C1 segment of cervical spinal cord (tissue), 14 donors: ENCODE data around the gene TMOD1.
"Not testable (repeated sequence)": the region's sequence is repeated elsewhere in the genome, so short reads cannot be mapped to it uniquely, and the experiment has no call there.

Experiments
- DNase-seq, 14 donors: peaks; one replicate each; lab custom pipeline; 2025; lab: John Stamatoyannopoulos, UW

Gene TMOD1

GRCh38 chr9:97497558-97498375 lies 3.7 kb upstream of the TMOD1 start:
- DNase-seq: not testable (repeated sequence)

DNA sequence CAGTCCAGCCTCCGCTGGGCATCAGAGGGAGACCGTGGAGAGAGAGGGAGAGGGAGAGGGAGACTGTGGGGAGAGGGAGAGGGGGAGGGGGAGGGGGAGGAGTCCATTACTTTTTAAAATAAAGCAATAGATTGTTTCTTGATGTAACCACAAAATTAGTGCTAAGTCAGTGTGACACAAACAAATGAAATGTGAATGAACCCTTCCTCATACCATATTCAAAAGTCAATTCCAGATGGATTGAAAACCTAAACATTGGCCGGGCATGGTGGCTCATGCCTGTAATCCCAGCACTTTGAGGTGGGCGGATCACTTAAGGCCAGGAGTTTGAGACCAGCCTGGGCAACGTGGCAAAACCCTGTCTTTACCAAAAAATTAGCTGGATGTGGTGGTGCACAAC lies 2.6 kb upstream of the TMOD1 start:
- DNase-seq: not testable (repeated sequence)

GRCh38 chr9:97500263-97500662 lies 1.2 kb upstream of the TMOD1 start:
- DNase-seq: peak in 1 of 14 donors; percentile 43

GRCh38 chr9:97500765-97501176 lies 695 bp upstream of the TMOD1 start:
- DNase-seq: no peak

GRCh38 chr9:97501972-97502221 lies 431 bp downstream of the TMOD1 start:
- peak in 2 of 14 donors; percentile 51 to 55 for DNase-seq

DNA sequence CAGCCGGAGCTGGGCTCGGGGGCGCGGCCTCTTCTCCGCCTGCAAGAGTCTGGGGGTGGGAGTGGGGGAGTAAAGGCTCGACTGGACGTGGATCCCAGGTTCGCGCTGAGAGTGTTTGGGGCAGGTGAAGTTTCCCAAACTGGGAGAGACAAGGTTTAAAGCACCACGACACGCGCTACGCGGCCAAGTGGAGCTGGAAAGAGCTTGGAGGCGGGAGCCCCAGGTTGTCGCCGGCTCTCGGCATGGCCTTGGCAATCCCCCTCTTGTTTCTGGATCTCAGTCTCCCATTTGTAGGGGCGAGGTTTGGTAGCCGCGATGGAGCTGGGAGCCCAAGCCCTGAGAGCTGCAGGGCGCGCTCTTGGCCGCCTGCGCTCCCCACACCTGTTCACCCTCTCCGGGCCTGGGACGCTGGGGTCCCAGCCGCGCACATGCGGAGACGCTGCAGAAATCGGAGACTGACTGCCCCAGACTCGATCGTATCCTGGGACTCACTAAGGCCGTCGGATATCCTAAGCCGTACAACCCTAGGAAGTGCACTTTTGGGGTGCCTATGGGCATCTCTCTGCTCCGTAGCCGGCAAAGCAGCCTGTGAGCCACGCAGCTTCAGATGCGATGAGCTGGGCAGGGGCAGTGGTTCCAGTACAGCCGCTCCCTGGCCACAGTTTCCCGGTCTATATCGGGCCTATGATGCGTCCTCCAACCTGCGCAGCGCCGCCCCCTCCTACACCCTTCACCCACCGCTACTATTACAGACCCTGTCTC lies 937 bp downstream of the TMOD1 start:
- peak in 3 of 14 donors; percentile 16 to 54 (median 52) for DNase-seq

DNA sequence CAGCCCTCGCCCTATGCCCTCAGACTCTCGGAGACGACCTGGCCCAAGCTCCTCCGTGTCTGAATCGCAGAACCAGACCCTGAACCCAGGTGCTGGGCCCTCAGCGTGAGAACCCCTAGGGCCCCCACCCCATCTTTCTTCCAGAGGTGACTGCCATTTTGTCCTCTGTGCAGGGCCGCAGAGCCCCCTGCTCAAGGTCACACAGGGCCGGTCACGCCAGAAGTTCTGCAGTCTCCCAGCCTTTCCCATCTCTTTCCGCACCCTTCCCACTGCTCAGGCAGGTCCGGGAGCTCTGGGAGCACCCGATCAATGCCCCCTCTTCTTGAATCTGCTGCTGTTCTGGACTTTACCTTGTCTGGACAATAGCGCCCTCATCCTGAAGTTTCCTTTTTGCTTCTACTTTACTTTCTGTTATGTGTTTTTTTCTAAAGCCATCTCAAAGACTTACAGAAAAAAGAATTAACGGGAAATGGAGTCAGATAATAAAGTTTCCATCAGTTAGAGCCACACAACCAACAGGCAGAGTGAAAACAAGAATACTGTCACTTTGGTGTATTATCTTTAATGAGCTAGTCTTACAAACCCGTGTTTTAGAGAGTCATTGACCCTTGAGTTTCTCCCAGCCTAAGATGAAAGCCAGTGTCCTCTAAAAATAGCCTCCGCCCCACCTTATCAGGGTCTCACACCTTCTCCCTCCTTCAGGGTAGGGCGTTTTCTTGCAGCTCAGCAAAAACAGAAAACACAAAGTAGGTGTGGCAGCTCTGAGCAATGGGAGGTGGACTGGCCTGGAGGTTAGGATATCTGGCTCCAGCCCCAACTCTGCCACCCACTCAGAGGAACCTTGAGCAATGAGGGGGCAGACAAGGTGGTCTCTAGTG lies 1.8 kb downstream of the TMOD1 start:
- peak in 1 of 14 donors; percentile 31 for DNase-seq

GRCh38 chr9:97503862-97504210 lies 2.4 kb downstream of the TMOD1 start:
- no peak for DNase-seq

- peak in 2 of 14 donors; percentile 42 to 44 for DNase-seq
Observed at GRCh38 chr9:97504381-97505216, 3.1 kb downstream of the TMOD1 start.

DNA sequence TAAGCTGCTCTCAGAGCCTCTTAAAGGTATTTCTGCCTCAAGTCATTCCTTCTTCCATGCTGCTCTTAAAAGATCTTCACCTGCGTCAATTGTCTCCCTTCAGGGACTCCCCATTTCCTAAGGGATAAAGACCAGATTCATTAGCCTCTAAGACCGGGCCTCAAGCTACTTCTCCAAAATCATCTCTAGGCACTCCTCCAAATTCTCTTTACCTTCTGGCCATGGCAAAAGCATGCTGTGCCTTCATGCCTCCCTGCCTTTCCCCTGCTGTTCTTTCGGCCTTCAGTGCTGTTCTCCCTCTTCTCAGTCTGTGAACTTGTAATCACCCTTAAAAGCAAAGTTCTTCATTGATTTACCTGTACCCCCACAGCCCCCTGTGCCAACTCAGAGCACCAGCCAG lies 4.4 kb downstream of the TMOD1 start:
- DNase-seq: peak in 1 of 14 donors; percentile 84

DNA sequence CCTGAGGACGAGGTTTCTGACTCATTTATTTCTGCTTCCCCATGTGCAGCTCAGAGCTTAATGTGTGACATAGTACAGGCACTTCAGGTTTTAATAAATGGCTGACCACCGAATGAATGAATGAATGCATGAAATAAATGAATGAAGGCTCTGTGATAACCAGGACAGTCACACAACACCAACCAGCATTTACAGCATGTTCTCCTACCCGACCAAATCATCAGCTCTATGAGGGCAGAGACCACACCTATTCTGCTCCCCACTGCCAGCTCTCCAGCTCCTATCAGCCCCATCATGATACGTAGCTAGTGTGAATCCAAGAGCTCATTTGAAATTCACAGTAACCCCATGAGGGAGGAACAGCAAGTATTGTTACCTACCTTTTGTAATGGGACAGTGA lies 4.8 kb downstream of the TMOD1 start:
- no peak for DNase-seq

GRCh38 chr9:97506787-97507186 lies 5.3 kb downstream of the TMOD1 start:
- no peak for DNase-seq

DNA sequence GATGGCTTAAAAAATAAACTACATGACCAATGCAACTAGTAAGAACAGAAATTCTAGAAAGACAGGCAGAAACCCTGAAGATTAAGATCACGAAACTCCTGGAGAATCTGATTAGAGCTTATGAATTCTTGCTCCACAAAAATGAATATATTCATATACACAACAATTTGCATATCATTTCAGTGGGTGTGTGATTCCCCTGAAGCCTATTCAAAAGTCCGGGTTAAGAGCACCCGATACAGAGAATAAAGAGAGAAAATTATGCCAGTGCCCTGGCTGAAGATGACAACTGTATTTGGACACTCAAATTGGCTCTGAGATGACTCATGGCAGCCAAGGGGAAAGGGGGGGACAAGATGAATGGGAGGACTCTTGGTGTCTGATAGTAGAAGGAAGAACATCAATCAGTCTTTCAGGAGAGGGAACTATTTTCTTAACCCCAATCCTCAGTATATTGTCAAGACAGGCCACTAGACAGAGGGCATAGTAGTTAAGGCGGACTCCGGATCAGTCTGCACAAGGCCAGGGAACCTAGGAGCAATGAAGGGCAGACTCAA lies 6.0 kb downstream of the TMOD1 start:
- peak in 1 of 14 donors; percentile 15 for DNase-seq

DNA sequence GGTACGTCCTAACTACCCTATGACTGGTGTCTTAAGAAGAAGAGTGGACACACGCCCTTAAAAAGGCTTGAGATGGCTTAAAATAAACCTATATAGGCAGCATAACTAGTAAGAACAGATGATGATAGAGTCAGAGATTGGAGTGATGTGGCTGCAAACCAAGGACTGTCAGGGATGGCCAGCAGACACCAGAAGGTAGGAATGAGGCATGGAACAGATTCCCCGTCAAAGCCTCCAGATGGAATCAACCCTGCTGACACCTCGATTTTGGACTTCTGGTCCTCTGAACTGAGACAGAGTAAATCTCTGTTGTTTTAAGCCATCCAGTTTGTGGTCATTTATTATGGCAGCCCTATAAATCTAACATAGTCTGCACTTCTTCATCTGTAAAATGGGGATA lies 7.4 kb downstream of the TMOD1 start:
- DNase-seq: peak in 1 of 14 donors; percentile 73

DNA sequence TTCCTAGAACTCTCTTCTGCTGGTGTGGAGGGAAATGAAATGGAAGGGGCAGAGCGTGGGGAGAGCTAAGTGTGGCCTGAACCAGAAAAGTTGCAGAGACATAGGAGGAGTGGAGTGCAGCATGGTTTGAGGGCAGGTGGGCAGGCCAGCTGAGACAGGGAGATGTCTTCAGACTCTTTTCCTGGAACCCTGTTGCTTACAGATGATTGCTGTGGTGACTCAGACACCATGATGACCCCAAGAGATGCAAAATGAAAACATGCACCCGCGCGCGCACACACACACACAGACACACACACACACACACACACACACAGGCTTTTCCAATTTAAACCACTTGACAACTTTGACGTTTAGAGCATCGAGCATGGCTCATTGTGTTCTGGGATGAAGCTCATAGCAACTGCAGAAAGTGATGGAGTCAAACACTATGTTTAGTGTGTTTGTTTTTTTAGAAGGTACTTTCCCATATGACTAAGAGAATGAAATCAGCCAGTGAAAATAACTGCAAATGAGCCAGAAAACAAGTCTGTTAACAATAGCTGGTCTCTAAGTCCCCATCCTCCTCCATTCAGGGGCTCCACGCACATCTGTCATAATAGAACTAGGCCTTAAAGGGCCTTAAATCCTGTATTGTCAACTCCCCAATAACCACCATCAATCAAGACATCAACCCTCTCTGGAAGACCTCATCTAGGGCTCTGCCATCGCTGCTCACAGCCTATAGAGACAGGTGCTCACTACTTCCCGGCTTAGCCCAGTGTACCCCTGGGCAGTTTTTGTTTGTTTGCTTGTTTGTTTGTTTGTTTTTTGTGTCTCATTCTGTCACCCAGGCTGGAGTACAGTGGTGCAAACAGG lies 9.6 kb downstream of the TMOD1 start:
- peak in 1 of 14 donors; percentile 22 for DNase-seq

DNA sequence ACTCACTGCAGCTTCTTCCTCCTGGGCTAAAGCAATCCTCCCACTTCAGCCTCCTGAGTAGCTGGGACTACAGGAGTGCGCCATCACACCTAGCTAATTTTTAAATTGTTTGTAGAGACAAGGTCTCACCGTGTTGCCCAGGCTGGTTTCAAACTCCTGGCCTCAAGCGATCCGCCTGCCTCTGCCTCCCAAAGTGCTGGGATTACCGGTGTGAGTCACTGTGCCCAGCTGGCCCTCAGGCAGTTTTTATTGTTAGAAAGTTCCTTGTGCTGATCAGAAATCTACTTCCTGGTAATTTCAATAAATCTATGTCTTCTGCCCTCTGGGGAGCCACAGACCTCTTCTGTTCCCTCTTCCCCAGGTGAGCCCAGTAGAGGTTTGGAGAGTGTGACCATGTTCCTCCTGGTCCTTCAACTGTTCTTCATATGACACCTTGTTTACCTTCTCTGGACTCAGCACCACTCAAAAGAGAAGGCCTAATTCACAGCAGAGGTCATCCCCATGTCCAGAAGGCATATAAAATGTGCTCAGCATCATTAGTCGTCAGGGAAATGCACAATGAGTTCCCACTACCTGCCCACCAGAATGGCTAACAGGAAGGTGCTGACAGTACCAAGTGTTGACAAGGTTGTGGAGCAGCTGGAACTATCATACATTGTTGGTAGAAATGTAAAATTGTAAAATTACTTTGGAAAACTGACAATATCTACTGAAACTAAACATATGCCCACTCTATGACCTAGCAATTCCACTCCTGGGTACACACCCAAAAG lies 10.4 kb downstream of the TMOD1 start:
- DNase-seq: no peak

- no peak for DNase-seq
Observed at GRCh38 chr9:97512966-97513560, 11.6 kb downstream of the TMOD1 start.

- peak in 1 of 14 donors; percentile 30 for DNase-seq
Observed at GRCh38 chr9:97514531-97514930, 13.1 kb downstream of the TMOD1 start.

DNA sequence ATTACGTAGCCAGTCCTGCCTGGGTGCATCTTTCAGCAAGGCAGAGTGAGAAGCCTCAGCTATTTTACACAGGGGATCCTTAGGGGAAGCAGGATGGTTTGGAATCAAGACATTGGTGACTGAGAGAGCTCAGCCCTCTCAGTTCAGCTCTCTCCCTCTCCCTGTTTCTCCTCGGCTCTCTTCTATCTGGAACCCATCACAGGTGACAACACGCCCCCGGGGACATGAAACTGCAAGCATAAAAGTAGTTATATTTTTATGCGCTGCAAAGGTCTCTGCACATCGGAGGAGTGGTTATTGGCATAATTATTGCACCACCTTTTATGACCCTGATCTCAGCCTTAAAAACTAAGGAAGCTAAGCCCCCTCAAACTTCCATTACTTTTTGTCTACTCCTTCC lies 14.2 kb downstream of the TMOD1 start:
- no peak for DNase-seq
